H9 (cell line): ENCODE measurements around the gene IPO13. TPM values are rescaled to one million over a fixed set of nuclear protein-coding genes. Genes with fewer than 3 reads are reported as not detected.

ENCODE experiments used
- DNase-seq: peaks from one replicate; pipeline ENCODE4 v3.0.0-alpha.2; 2017
- H2AFZ ChIP-seq: one replicate; pipeline ENCODE4 v1.6.1; 2013; ENCODE audit warnings: mild to moderate bottlenecking, low read length, control low read depth, moderate library complexity
- H2AK5ac ChIP-seq: 2 replicates; pipeline ENCODE4 v1.6.1; 2013; ENCODE audit warnings: low read length, control low read depth, mixed read lengths; ENCODE audit not compliant: insufficient read length
- H2BK120ac ChIP-seq: one replicate; pipeline ENCODE4 v1.6.1; 2013; ENCODE audit warnings: low read depth, mild to moderate bottlenecking, low read length, control low read depth, inconsistent platforms; ENCODE audit not compliant: poor library complexity, severe bottlenecking
- H2BK12ac ChIP-seq: 2 replicates; pipeline ENCODE4 v1.6.1; 2013; ENCODE audit warnings: low read length, control low read depth, mixed read lengths, low read depth; ENCODE audit not compliant: insufficient read length
- H2BK15ac ChIP-seq: 2 replicates; pipeline ENCODE4 v1.6.1; 2013; ENCODE audit warnings: low read depth, low read length, control low read depth
- H2BK20ac ChIP-seq: one replicate; pipeline ENCODE4 v1.6.1; 2013; ENCODE audit warnings: low read depth, mild to moderate bottlenecking, low read length, control low read depth, inconsistent platforms; ENCODE audit not compliant: poor library complexity, severe bottlenecking
- H2BK5ac ChIP-seq: 2 replicates; pipeline ENCODE4 v1.6.1; 2013; ENCODE audit warnings: low read length, control low read depth, mixed read lengths; ENCODE audit not compliant: insufficient read length
- H3K14ac ChIP-seq: 2 replicates; pipeline ENCODE4 v1.6.1; 2013; ENCODE audit warnings: low read length, control low read depth; ENCODE audit not compliant: insufficient read depth
- H3K18ac ChIP-seq: 2 replicates; pipeline ENCODE4 v1.6.1; 2013; ENCODE audit warnings: low read depth, mild to moderate bottlenecking, mixed read lengths, low read length, control low read depth; ENCODE audit not compliant: insufficient read length
- H3K23ac ChIP-seq: 2 replicates; pipeline ENCODE4 v1.6.1; 2013; ENCODE audit warnings: low read length, control low read depth, mixed read lengths, low read depth; ENCODE audit not compliant: insufficient read length
- H3K23me2 ChIP-seq: 2 replicates; pipeline ENCODE4 v1.6.1; 2013; ENCODE audit warnings: low read depth, mild to moderate bottlenecking, mixed read lengths, low read length, control low read depth; ENCODE audit not compliant: insufficient read length, poor library complexity, severe bottlenecking
- H3K27ac ChIP-seq: 2 replicates; pipeline ENCODE4 v1.5.1; 2013; ENCODE audit warnings: low read length, control low read depth, mixed read lengths, low read depth; ENCODE audit not compliant: insufficient read length
- H3K27me3 ChIP-seq: 2 replicates; pipeline ENCODE4 v1.6.1; 2013; ENCODE audit warnings: low read length, control low read depth, inconsistent platforms; ENCODE audit not compliant: insufficient read depth
- H3K4ac ChIP-seq: 2 replicates; pipeline ENCODE4 v1.6.1; 2013; ENCODE audit warnings: low read depth, mild to moderate bottlenecking, control low read depth, inconsistent platforms, low read length, moderate library complexity
- H3K4me1 ChIP-seq: 2 replicates; pipeline ENCODE4 v1.6.1; 2013; ENCODE audit warnings: low read length, control low read depth, inconsistent platforms; ENCODE audit not compliant: insufficient read depth
- H3K4me2 ChIP-seq: 2 replicates; pipeline ENCODE4 v1.6.1; 2013; ENCODE audit warnings: low read length, control low read depth, mixed read lengths; ENCODE audit not compliant: insufficient read length, insufficient read depth
- H3K56ac ChIP-seq: 2 replicates; pipeline ENCODE4 v1.6.1; 2013; ENCODE audit warnings: low read depth, mild to moderate bottlenecking, mixed read lengths, low read length, control low read depth; ENCODE audit not compliant: insufficient read length
- H3K79me1 ChIP-seq: 2 replicates; pipeline ENCODE4 v1.6.1; 2013; ENCODE audit warnings: low read depth, mild to moderate bottlenecking, moderate library complexity, low read length, control low read depth, inconsistent platforms; ENCODE audit not compliant: insufficient read depth, poor library complexity, severe bottlenecking
- H3K79me2 ChIP-seq: 2 replicates; pipeline ENCODE4 v1.6.1; 2013; ENCODE audit warnings: low read length, control low read depth, inconsistent platforms; ENCODE audit not compliant: insufficient read depth
- H3K9ac ChIP-seq: 2 replicates; pipeline ENCODE4 v1.6.1; 2013; ENCODE audit warnings: low read length, control low read depth, mixed read lengths; ENCODE audit not compliant: insufficient read length; ENCODE audit errors: extremely low read depth
- H3K9me3 ChIP-seq: one replicate; pipeline ENCODE4 v1.6.1; 2013; ENCODE audit warnings: low read depth, low read length, inconsistent platforms; ENCODE audit not compliant: control insufficient read depth
- H3T11ph ChIP-seq: one replicate; pipeline ENCODE4 v1.6.1; 2013; ENCODE audit warnings: mild to moderate bottlenecking, low read length, control low read depth, inconsistent platforms
- H4K20me1 ChIP-seq: one replicate; pipeline ENCODE4 v1.6.1; 2013; ENCODE audit not compliant: control insufficient read depth, insufficient read length, insufficient read depth
- H4K5ac ChIP-seq: 2 replicates; pipeline ENCODE4 v1.6.1; 2013; ENCODE audit warnings: low read depth, mild to moderate bottlenecking, mixed read lengths, low read length, control low read depth; ENCODE audit not compliant: insufficient read length
- H4K8ac ChIP-seq: replicated peaks from 2 replicates; pipeline ENCODE4 v1.6.1; 2013; ENCODE audit warnings: low read length, control low read depth, mixed read lengths, low read depth; ENCODE audit not compliant: insufficient read length
- H4K91ac ChIP-seq: 2 replicates; pipeline ENCODE4 v1.6.1; 2013; ENCODE audit warnings: low read depth, mild to moderate bottlenecking, moderate library complexity, mixed read lengths, low read length, control low read depth; ENCODE audit not compliant: insufficient read length
- H3K27ac Mint-ChIP-seq, 3 experiments: 2 replicates in 2 of 3; 3 replicates in 1 of 3; pipeline ENCODE4 v1.8.0; 2020 to 2021; ENCODE audit warnings: mixed read lengths in 3 of 3, mild to moderate bottlenecking in 1 of 3, moderate library complexity in 1 of 3
- H3K27me3 Mint-ChIP-seq: 2 replicates; pipeline ENCODE4 v1.8.0; 2021; ENCODE audit warnings: low read depth, mild to moderate bottlenecking, moderate library complexity, mixed read lengths
- H3K36me3 Mint-ChIP-seq, 3 experiments: 2 replicates in 2 of 3; 3 replicates in 1 of 3; pipeline ENCODE4 v1.8.0; 2020 to 2021; ENCODE audit warnings: low read depth in 3 of 3, mixed read lengths in 3 of 3; ENCODE audit not compliant: insufficient read depth in 1 of 3
- H3K4me1 Mint-ChIP-seq, 2 experiments: 2 replicates each; pipeline ENCODE4 v1.8.0; 2020; ENCODE audit warnings: mixed read lengths in 2 of 2
- H3K4me3 Mint-ChIP-seq, 2 experiments: 2 replicates in 1 of 2; 3 replicates in 1 of 2; pipeline ENCODE4 v1.8.0; 2020 to 2021; ENCODE audit warnings: mild to moderate bottlenecking in 2 of 2, mixed read lengths in 2 of 2, moderate library complexity in 1 of 2
- H3K9me3 Mint-ChIP-seq, 2 experiments: 2 replicates in 1 of 2; 3 replicates in 1 of 2; pipeline ENCODE4 v1.8.0; 2020; ENCODE audit warnings: mild to moderate bottlenecking in 2 of 2, mixed read lengths in 2 of 2, moderate library complexity in 1 of 2
- WGBS: extraction: QIAGEN DNeasy Blood & Tissue Kit; methylation state at CpG from one replicate; pipeline ENCODE4 v1.1.7; 2013; ENCODE audit warnings: missing lambda C conversion rate, low lambda C conversion rate, mixed read lengths; ENCODE audit not compliant: insufficient read length; ENCODE audit errors: extremely low coverage; 5-methylcytosine and 5-hydroxymethylcytosine counted together
- total RNA-seq: library from RNA; stranded (reverse); gene quantifications from 2 replicates; pipeline ENCODE4 v1.2.1, GENCODE V29; 2021
- TF ChIP-seq, protein P1 (sequence below): fragments of 200-600 bp; sonication (generic); conservative IDR thresholded peaks from 3 replicates; pipeline ENCODE4 v1.8.0; 2021; ENCODE audit warnings: antibody characterized with exemption, mild to moderate bottlenecking

Gene IPO13
- total RNA-seq, 1 experiment from 2014 or later, result 24.5 TPM

DNA sequence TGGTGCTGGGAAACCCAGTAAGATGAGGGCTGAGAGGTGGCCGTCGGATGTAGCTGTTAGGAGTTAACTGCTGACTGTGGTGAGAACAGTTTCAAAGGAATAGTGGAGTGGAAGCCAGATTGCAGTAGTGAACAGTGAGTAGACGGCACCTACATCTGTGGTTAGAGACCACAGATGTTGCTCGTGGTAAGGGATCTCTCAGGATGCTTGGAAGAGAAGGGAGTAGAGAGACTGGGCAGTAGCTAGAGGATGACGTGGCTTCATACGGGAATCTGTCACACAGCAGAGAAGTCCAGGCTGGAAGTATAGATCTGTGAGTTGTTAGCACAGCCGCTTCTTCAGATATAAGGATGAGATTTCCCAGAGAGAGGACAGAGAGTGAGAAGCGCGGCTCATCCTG lies 20.9 kb upstream of the IPO13 start:
- no CpG with 5 or more reads among the region's 9 CpGs for WGBS
- Histone ChIP-seq H3K18ac (no peak overlapping the region), H4K20me1 (no peaks in the 10 kb centered on the region), H3K14ac (no peak overlapping the region), H3K79me1 (no peaks in the 10 kb centered on the region), H3K23ac (no peak overlapping the region), H4K8ac (no peak overlapping the region), H2BK120ac (no peak overlapping the region), H3K56ac (no peak overlapping the region), H2AK5ac (no peak overlapping the region), H3K4me1 (no peaks in the 10 kb centered on the region; the same call in 1 of the 2 replicates), H3K27me3 (no peaks in the 10 kb centered on the region), H3K9ac (no peak overlapping the region), H2BK20ac (no peak overlapping the region), H2BK5ac (no peak overlapping the region), H3K27ac (no peak overlapping the region), H4K91ac (no peak overlapping the region), H2BK12ac (no peak overlapping the region), H4K5ac (no peak overlapping the region), H2BK15ac (no peak overlapping the region), H3K4ac (no peak overlapping the region), H3K23me2 (no peaks in the 10 kb centered on the region), H3K9me3 (no peaks in the 10 kb centered on the region), H3K4me2 (no peak overlapping the region), H2AFZ (no peak overlapping the region), H3T11ph (no peak overlapping the region), H3K79me2 (no peaks in the 10 kb centered on the region)
- Mint-ChIP-seq H3K9me3 (no peaks in the 10 kb centered on the region), H3K4me1 (peaks cover 11 to 15% of the 10 kb centered on the region in 2 experiments), H3K27ac (peak overlapping the region in 1 of 3 experiments; percentile 7; a peak in 1 of 7 replicates), H3K27me3 (no peaks in the 10 kb centered on the region; the same call in 1 of the 2 replicates), H3K36me3 (peaks cover 6 to 15% (median 7%) of the 10 kb centered on the region in 3 experiments), H3K4me3 (no peak overlapping the region)
- TF ChIP-seq, protein P1, sequence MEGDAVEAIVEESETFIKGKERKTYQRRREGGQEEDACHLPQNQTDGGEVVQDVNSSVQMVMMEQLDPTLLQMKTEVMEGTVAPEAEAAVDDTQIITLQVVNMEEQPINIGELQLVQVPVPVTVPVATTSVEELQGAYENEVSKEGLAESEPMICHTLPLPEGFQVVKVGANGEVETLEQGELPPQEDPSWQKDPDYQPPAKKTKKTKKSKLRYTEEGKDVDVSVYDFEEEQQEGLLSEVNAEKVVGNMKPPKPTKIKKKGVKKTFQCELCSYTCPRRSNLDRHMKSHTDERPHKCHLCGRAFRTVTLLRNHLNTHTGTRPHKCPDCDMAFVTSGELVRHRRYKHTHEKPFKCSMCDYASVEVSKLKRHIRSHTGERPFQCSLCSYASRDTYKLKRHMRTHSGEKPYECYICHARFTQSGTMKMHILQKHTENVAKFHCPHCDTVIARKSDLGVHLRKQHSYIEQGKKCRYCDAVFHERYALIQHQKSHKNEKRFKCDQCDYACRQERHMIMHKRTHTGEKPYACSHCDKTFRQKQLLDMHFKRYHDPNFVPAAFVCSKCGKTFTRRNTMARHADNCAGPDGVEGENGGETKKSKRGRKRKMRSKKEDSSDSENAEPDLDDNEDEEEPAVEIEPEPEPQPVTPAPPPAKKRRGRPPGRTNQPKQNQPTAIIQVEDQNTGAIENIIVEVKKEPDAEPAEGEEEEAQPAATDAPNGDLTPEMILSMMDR, result no peak
- no peak for DNase-seq
